Parathyroid adenoma (tissue), 2 donors: ENCODE results near the gene ATP8B4.

Experiments used
- H2AFZ ChIP-seq: fragments of 300-600 bp; sonication (generic); one replicate; pipeline ENCODE4 v1.7.0; 2017; ENCODE audit warnings: antibody characterized with exemption, mild to moderate bottlenecking
- H3K27ac ChIP-seq: fragments of 300-600 bp; sonication (generic); one replicate; pipeline ENCODE4 v1.7.0; 2017
- H3K27me3 ChIP-seq: fragments of 300-600 bp; sonication (generic); one replicate; pipeline ENCODE4 v1.7.0; 2017; ENCODE audit warnings: low read length; ENCODE audit not compliant: control insufficient read depth, insufficient read depth
- H3K36me3 ChIP-seq: fragments of 300-600 bp; sonication (generic); one replicate; pipeline ENCODE4 v1.7.0; 2017; ENCODE audit warnings: low read length; ENCODE audit not compliant: control insufficient read depth, insufficient read depth
- H3K4me1 ChIP-seq: fragments of 300-600 bp; sonication (generic); one replicate; pipeline ENCODE4 v1.7.0; 2017; ENCODE audit warnings: control low read depth
- H3K4me2 ChIP-seq: fragments of 300-600 bp; sonication (generic); one replicate; pipeline ENCODE4 v1.7.0; 2017; ENCODE audit warnings: low read length
- H3K4me3 ChIP-seq: fragments of 300-600 bp; sonication (generic); one replicate; pipeline ENCODE4 v1.7.0; 2017; ENCODE audit warnings: low read depth, low read length
- H3K79me2 ChIP-seq: fragments of 300-600 bp; sonication (generic); one replicate; pipeline ENCODE4 v1.7.0; 2017; ENCODE audit warnings: control low read depth
- H3K9ac ChIP-seq: fragments of 300-600 bp; sonication (generic); one replicate; pipeline ENCODE4 v1.7.0; 2017; ENCODE audit warnings: mild to moderate bottlenecking
- H3K9me3 ChIP-seq: fragments of 300-600 bp; sonication (generic); one replicate; pipeline ENCODE4 v1.7.0; 2017; ENCODE audit warnings: low read length; ENCODE audit not compliant: control insufficient read depth
- TF ChIP-seq, protein P1 (sequence below): fragments of 300-600 bp; sonication (generic); IDR thresholded peaks from one replicate; pipeline ENCODE4 v1.7.0; 2017; ENCODE audit warnings: antibody characterized with exemption, mild to moderate bottlenecking
- donor health status: primary hyperparathyroidism.

Gene ATP8B4

DNA sequence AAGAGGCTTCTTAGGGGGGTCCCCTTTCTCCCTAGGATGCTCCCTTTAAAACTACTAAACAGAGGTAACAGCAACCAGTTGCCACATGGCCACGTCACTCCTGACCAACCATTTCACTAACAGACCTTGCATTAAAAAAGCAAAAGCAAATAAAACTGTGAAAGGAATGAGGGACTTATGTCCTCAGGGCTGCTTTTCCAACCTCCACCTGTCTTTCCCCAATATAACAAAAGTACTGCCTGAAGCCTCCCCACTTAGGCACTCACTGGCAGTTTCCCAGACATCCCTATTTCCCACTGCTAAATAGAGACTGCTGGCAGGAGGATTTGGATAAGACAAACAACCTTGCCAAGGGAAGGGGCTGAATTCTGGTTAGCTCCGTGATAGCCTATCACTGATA lies 130.3 kb downstream of the ATP8B4 start:
- no peak overlapping the region for H2AFZ ChIP-seq
- H3K9ac ChIP-seq = no peak overlapping the region
- no peak overlapping the region for H3K27ac ChIP-seq
- TF ChIP-seq, protein P1, sequence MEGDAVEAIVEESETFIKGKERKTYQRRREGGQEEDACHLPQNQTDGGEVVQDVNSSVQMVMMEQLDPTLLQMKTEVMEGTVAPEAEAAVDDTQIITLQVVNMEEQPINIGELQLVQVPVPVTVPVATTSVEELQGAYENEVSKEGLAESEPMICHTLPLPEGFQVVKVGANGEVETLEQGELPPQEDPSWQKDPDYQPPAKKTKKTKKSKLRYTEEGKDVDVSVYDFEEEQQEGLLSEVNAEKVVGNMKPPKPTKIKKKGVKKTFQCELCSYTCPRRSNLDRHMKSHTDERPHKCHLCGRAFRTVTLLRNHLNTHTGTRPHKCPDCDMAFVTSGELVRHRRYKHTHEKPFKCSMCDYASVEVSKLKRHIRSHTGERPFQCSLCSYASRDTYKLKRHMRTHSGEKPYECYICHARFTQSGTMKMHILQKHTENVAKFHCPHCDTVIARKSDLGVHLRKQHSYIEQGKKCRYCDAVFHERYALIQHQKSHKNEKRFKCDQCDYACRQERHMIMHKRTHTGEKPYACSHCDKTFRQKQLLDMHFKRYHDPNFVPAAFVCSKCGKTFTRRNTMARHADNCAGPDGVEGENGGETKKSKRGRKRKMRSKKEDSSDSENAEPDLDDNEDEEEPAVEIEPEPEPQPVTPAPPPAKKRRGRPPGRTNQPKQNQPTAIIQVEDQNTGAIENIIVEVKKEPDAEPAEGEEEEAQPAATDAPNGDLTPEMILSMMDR = no peak
- no peaks in the 10 kb centered on the region for H3K4me1 ChIP-seq
- no peaks in the 10 kb centered on the region for H3K36me3 ChIP-seq
- no peak overlapping the region for H3K4me3 ChIP-seq
- no peak overlapping the region for H3K4me2 ChIP-seq
- no peaks in the 10 kb centered on the region for H3K9me3 ChIP-seq
- no peaks in the 10 kb centered on the region for H3K79me2 ChIP-seq
- H3K27me3 ChIP-seq = no peaks in the 10 kb centered on the region

DNA sequence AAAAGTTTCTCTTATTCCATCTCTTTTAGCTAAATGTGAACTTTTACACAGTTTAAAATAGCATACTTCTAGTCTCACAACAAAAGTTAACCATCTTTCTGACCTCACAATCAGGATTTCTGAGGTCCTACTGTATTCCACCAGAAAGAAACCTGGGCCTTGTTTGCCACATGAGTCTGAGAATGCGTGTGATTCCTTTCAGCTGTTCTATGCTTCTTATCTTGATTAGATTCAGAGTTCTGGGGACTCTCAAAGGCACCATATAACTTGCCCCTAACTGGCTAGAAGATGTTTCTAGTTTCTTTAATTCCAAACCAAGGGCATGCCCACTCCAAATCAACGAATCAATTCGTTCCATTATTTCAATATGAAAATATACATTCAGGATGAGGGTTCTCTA lies 131.1 kb downstream of the ATP8B4 start:
- Histone ChIP-seq H3K4me2 (no peak overlapping the region), H3K4me1 (no peaks in the 10 kb centered on the region), H3K4me3 (no peak overlapping the region), H3K9ac (no peak overlapping the region), H3K27me3 (no peaks in the 10 kb centered on the region), H3K27ac (no peak overlapping the region), H2AFZ (no peak overlapping the region), H3K9me3 (no peaks in the 10 kb centered on the region), H3K36me3 (no peaks in the 10 kb centered on the region), H3K79me2 (no peaks in the 10 kb centered on the region)
- TF ChIP-seq, protein P1 = no peak

DNA sequence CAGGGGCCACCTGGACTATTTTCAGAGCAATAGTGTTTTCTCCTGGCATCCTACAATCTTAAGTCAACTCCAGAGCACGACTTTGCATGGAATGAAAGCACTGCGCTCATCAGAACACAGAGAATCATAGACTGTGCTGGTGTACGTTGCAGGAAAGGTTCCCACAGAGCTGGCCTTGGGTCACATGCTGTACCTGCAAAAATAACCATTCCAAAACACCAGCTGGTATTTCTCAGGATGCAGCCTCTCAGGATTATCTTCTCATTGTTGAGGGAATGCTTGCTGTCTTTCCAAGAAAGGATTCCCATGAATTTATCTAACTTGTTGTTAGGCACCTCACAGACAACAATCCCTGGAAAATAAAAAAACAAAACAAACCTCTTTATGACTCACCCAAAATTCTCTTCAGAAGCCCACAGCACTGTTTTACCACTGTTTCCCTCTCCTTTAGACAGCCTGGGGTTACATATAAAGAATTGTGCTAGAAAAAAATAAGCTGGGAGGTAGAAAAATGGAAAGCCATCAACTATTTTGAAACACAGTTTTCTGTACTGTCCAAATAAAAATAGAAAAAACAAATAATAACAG lies 131.7 kb downstream of the ATP8B4 start:
- Histone ChIP-seq H3K4me3 (no peak overlapping the region), H3K27ac (no peak overlapping the region), H3K36me3 (no peaks in the 10 kb centered on the region), H3K9ac (no peak overlapping the region), H2AFZ (no peak overlapping the region), H3K4me1 (no peaks in the 10 kb centered on the region), H3K9me3 (no peaks in the 10 kb centered on the region), H3K4me2 (no peak overlapping the region), H3K79me2 (no peaks in the 10 kb centered on the region), H3K27me3 (no peaks in the 10 kb centered on the region)
- TF ChIP-seq, protein P1 = no peak

DNA sequence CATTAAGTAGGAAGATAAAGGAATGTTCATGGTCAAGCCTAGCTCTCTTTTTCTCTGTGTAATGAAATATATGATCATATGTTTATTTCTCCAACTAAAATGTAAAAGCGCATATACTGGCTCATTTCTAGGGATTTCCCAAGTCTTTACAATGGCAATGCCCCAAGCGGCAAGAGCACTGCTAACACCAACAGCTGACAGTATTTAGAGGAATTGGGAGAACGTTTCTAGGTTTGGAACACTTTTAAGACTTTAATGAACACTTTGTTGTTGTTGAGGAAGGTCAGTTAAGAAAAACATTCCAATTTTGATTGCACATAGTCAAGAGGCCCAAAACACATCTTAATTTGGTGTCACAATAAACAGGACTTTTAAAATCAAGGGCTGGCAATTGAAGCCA lies 132.7 kb downstream of the ATP8B4 start:
- H3K9me3 ChIP-seq = no peaks in the 10 kb centered on the region
- H3K4me2 ChIP-seq = no peak overlapping the region
- H3K27me3 ChIP-seq = no peaks in the 10 kb centered on the region
- H3K27ac ChIP-seq = no peak overlapping the region
- TF ChIP-seq, protein P1 = no peak
- no peak overlapping the region for H2AFZ ChIP-seq
- H3K79me2 ChIP-seq = no peaks in the 10 kb centered on the region
- no peaks in the 10 kb centered on the region for H3K4me1 ChIP-seq
- H3K9ac ChIP-seq = no peak overlapping the region
- no peak overlapping the region for H3K4me3 ChIP-seq
- no peaks in the 10 kb centered on the region for H3K36me3 ChIP-seq

DNA sequence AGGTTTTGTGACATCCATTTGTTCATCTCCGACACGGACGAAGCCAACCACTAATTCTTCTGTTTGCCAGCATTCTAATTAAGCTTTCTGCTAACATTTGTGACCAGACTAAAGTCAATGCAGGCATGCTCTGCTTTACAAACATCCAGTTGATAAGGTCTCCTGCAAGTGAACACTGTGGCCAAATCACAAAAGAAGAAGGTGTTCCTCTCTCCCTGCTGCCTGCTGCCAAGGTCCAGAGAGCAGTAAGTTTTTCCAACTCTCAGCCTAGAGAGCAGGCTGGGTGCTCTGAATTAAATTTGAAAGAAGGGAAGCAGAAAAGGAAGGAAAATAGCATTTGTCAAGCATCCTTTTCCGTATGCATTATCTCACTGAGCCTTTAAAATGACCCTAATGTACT lies 133.6 kb downstream of the ATP8B4 start:
- H2AFZ ChIP-seq = no peak overlapping the region
- no peaks in the 10 kb centered on the region for H3K27me3 ChIP-seq
- H3K9me3 ChIP-seq = no peaks in the 10 kb centered on the region
- no peak overlapping the region for H3K4me3 ChIP-seq
- TF ChIP-seq, protein P1 = no peak
- H3K4me1 ChIP-seq = no peaks in the 10 kb centered on the region
- H3K27ac ChIP-seq = no peak overlapping the region
- no peaks in the 10 kb centered on the region for H3K79me2 ChIP-seq
- H3K36me3 ChIP-seq = no peaks in the 10 kb centered on the region
- no peak overlapping the region for H3K9ac ChIP-seq
- no peak overlapping the region for H3K4me2 ChIP-seq
